Measurements from ENCODE around the gene ATP8B4. TPM values are rescaled to one million over a fixed set of nuclear protein-coding genes. Genes with fewer than 3 reads are reported as not detected.
A peak's percentile ranks its signal among the peaks of the same experiment; 100 is the strongest.

The ATP8B4 gene
- total RNA-seq, 1 donor from 2014 or later = 2.5 TPM

DNA sequence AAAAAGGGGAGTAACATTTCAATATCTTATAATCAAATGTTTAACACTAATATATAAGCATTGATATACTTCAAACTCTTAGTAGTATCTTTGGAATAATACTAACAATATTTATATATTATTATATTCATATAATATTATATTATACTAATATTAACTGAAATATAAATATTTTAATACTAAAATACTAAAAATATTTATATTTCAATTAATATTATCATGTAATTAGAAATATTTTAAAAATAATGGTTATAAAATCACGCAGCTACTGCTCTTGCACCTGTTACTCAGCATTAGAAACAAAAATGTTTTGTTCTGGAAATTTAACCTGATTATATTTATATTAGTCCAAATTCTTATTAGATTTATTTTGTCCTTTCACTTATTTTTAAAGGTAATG, 12.6 kb upstream of the ATP8B4 start:
- H3K4me1 ChIP-seq = peaks cover 13% of the 10 kb centered on the region
- DNase-seq = no peak
- H3K9me3 ChIP-seq (replicated peaks) = no peaks in the 10 kb centered on the region
- H3K4me3 ChIP-seq = no peak overlapping the region
- H3K27ac ChIP-seq (replicated peaks) = no peak overlapping the region
- intact Hi-C loops (cut with micrococcal nuclease) = no loop called here
- no peaks in the 10 kb centered on the region for H3K36me3 ChIP-seq
- no peaks in the 10 kb centered on the region for H3K27me3 ChIP-seq (ENCODE audit: low read depth)
- TF ChIP-seq, protein P1, sequence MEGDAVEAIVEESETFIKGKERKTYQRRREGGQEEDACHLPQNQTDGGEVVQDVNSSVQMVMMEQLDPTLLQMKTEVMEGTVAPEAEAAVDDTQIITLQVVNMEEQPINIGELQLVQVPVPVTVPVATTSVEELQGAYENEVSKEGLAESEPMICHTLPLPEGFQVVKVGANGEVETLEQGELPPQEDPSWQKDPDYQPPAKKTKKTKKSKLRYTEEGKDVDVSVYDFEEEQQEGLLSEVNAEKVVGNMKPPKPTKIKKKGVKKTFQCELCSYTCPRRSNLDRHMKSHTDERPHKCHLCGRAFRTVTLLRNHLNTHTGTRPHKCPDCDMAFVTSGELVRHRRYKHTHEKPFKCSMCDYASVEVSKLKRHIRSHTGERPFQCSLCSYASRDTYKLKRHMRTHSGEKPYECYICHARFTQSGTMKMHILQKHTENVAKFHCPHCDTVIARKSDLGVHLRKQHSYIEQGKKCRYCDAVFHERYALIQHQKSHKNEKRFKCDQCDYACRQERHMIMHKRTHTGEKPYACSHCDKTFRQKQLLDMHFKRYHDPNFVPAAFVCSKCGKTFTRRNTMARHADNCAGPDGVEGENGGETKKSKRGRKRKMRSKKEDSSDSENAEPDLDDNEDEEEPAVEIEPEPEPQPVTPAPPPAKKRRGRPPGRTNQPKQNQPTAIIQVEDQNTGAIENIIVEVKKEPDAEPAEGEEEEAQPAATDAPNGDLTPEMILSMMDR (IDR thresholded peaks at IDR 0.05; ENCODE audit: borderline replicate concordance) = no peak

DNA sequence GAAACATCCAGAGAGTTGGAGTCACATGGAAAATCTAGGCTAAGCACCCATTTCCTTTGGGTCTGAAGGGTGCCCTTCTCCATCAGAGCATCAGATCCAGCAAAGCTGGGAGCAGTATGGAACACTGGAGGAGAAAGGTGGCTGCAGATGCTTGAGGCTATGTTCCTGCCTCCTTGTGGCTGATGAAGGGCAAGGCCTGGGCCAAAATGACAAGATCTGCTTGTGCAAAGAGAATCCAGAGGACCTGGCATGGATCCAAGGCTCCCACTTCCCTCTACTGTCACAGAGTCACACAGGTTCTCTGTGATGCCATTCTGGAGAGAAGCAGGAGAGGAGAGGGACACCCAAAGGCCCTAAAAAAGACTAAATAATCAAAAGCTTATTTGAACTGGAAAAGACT, 9.2 kb upstream of the ATP8B4 start:
- H3K4me3 ChIP-seq = no peak overlapping the region
- DNase-seq = peak; percentile 53
- H3K9me3 ChIP-seq (replicated peaks) = peaks cover 12% of the 10 kb centered on the region
- no peaks in the 10 kb centered on the region for H3K27me3 ChIP-seq (ENCODE audit: low read depth)
- H3K27ac ChIP-seq (replicated peaks) = no peak overlapping the region
- H3K4me1 ChIP-seq = no peaks in the 10 kb centered on the region
- H3K36me3 ChIP-seq = no peaks in the 10 kb centered on the region
- TF ChIP-seq, protein P1 (IDR thresholded peaks at IDR 0.05; ENCODE audit: borderline replicate concordance) = no peak
- intact Hi-C loops (cut with micrococcal nuclease) = no loop called here

DNA sequence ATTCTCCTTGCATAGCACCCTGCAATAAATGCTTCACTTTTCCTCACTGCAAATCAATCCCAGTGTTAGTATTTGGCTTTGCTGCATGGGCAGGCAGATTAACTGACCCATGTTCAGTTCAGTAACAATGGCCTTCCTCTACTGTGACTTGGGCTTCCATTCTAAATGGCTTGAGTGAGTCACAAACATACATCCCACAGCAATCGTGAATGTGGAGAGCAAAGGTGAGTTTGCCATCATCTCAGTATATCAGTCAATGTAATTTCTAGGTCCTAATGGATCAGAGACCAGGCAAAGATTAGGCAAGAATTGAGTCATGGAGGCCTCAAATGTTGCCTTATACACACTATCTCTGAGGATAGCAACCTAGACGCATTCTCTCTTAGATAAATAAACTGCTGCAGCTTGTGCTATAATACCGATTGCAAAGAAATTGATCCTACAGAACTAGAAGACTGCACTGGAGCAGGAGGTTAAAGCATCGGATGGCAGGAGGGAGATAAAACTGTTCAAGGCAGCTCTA, 8.3 kb upstream of the ATP8B4 start:
- Histone ChIP-seq H3K27ac (replicated peaks) (no peak overlapping the region), H3K36me3 (no peaks in the 10 kb centered on the region), H3K4me1 (no peaks in the 10 kb centered on the region), H3K27me3 (ENCODE audit: low read depth) (no peaks in the 10 kb centered on the region), H3K4me3 (no peak overlapping the region), H3K9me3 (replicated peaks) (peaks cover 15% of the 10 kb centered on the region)
- TF ChIP-seq, protein P1 (IDR thresholded peaks at IDR 0.05; ENCODE audit: borderline replicate concordance) = no peak
- no peak for DNase-seq
- intact Hi-C loops (cut with micrococcal nuclease) = no loop called here

DNA sequence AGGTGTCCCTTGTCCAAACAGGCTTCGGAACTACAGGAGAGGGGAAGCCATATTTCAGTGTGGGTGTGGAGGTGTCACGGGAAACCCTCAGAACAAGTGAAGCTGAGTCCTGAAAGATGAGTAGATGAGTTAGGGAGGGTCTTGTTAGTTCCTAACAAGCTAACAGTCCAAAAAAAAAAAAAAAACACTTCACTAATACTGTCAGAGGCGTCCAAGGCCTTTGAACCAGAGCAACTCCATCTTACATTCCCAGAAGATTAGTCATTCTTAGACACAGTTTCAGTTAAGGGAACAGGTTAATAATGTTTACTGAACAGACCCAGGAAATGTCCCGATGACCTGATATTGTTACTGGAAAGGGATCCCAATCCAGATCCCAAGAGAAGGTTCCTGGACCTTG, 7.0 kb upstream of the ATP8B4 start:
- no peak for DNase-seq
- Histone ChIP-seq H3K4me3 (no peak overlapping the region), H3K36me3 (no peaks in the 10 kb centered on the region), H3K27me3 (ENCODE audit: low read depth) (no peaks in the 10 kb centered on the region), H3K9me3 (replicated peaks) (peaks cover 15% of the 10 kb centered on the region), H3K27ac (replicated peaks) (no peak overlapping the region), H3K4me1 (no peaks in the 10 kb centered on the region)
- TF ChIP-seq, protein P1 (IDR thresholded peaks at IDR 0.05; ENCODE audit: borderline replicate concordance) = no peak
- intact Hi-C loops (cut with micrococcal nuclease) = no loop called here

GRCh38 chr15:50124631-50125030, 5.6 kb upstream of the ATP8B4 start:
- no peak for DNase-seq
- intact Hi-C loops (cut with micrococcal nuclease) = no loop called here
- no peaks in the 10 kb centered on the region for H3K36me3 ChIP-seq
- no peaks in the 10 kb centered on the region for H3K4me1 ChIP-seq
- H3K27me3 ChIP-seq (ENCODE audit: low read depth) = no peaks in the 10 kb centered on the region
- no peak overlapping the region for H3K4me3 ChIP-seq
- TF ChIP-seq, protein P1 (IDR thresholded peaks at IDR 0.05; ENCODE audit: borderline replicate concordance) = no peak
- peaks cover 15% of the 10 kb centered on the region for H3K9me3 ChIP-seq (replicated peaks)
- H3K27ac ChIP-seq (replicated peaks) = no peak overlapping the region

Measured in left ventricle myocardium inferior (tissue), 1 donor.